SJCRH30 (cell line): ENCODE results near the gene SFRP4. TPM values are rescaled to one million over a fixed set of nuclear protein-coding genes. Genes with fewer than 3 reads are reported as not detected.
"Not testable (repeated sequence)": the region's sequence is repeated elsewhere in the genome, so short reads cannot be mapped to it uniquely, and the experiment has no call there.

Experiments
- DNase-seq, 2 experiments: peaks; one replicate each; pipeline ENCODE4 v3.0.0-alpha.2; 2015 to 2020
- H3K27ac ChIP-seq: fragments of 250-450 bp; sonication (Bioruptor Pico); 2 replicates; pipeline ENCODE4 v1.5.1; 2020; ENCODE audit warnings: mild to moderate bottlenecking, moderate library complexity
- H3K27me3 ChIP-seq: fragments of 250-450 bp; sonication (Bioruptor Pico); 2 replicates; pipeline ENCODE4 v1.5.1; 2020; ENCODE audit warnings: mild to moderate bottlenecking, moderate library complexity
- H3K36me3 ChIP-seq: fragments of 250-450 bp; sonication (Bioruptor Pico); 2 replicates; pipeline ENCODE4 v1.5.1; 2020; ENCODE audit warnings: mild to moderate bottlenecking, moderate library complexity
- H3K4me1 ChIP-seq: fragments of 250-450 bp; sonication (Bioruptor Pico); 2 replicates; pipeline ENCODE4 v1.5.1; 2020; ENCODE audit warnings: mild to moderate bottlenecking, moderate library complexity
- H3K4me3 ChIP-seq: fragments of 250-450 bp; sonication (Bioruptor Pico); 2 replicates; pipeline ENCODE4 v1.5.1; 2020; ENCODE audit warnings: mild to moderate bottlenecking, moderate library complexity
- H3K9me3 ChIP-seq: fragments of 250-450 bp; sonication (Bioruptor Pico); replicated peaks from 2 replicates; pipeline ENCODE4 v1.5.1; 2020; ENCODE audit warnings: mild to moderate bottlenecking, moderate library complexity
- total RNA-seq: library from RNA; depleted of rRNA; stranded (reverse); fragments of >200 nt; shearing (Covaris generic); gene quantifications from 2 replicates; pipeline ENCODE4 v1.2.3, GENCODE V29; 2014; rRNA removed

SFRP4 gene
- total RNA-seq, result 4.4 and 5.6 TPM in 2 replicates

GRCh38 chr7:37916673-37917660 is at the start of gene SFRP4:
SFRP4 (minus strand) TSS chr7:37916817; CDS start chr7:37916537, 280 bp downstream.
- no peaks in the 10 kb centered on the region for H3K9me3 ChIP-seq
- peak; percentile 86 to 91 for DNase-seq
- no peaks in the 10 kb centered on the region for H3K27me3 ChIP-seq
- peak within 1 kb of the TSS; percentile 77 for H3K27ac ChIP-seq
- H3K4me1 ChIP-seq, result peaks cover 20% of the 10 kb centered on the region
- H3K36me3 ChIP-seq, result no peaks in the 10 kb centered on the region
- peak within 1 kb of the TSS; percentile 66 for H3K4me3 ChIP-seq

- H3K4me3 ChIP-seq, result no peak overlapping the region
- no peak for DNase-seq
- no peaks in the 10 kb centered on the region for H3K27me3 ChIP-seq
- no peaks in the 10 kb centered on the region for H3K4me1 ChIP-seq
- H3K36me3 ChIP-seq, result no peaks in the 10 kb centered on the region
- 0 out of 2 replicates have a peak, but pooled peaks cover under 1% of the 10 kb centered on the region for H3K9me3 ChIP-seq
- H3K27ac ChIP-seq, result no peak overlapping the region
Measured at GRCh38 chr7:37964196-37964595, 47.6 kb upstream of the SFRP4 start.

GRCh38 chr7:37961251-37961650 is 44.6 kb upstream of the SFRP4 start:
- H3K36me3 ChIP-seq, result no peaks in the 10 kb centered on the region
- no peak for DNase-seq
- H3K9me3 ChIP-seq, result no peaks in the 10 kb centered on the region
- no peak overlapping the region for H3K27ac ChIP-seq
- H3K4me3 ChIP-seq, result no peak overlapping the region
- no peaks in the 10 kb centered on the region for H3K4me1 ChIP-seq
- H3K27me3 ChIP-seq, result no peaks in the 10 kb centered on the region

GRCh38 chr7:37960483-37960882 is 43.9 kb upstream of the SFRP4 start:
- H3K9me3 ChIP-seq, result no peaks in the 10 kb centered on the region
- no peaks in the 10 kb centered on the region for H3K4me1 ChIP-seq
- no peak overlapping the region for H3K4me3 ChIP-seq
- H3K27me3 ChIP-seq, result no peaks in the 10 kb centered on the region
- no peaks in the 10 kb centered on the region for H3K36me3 ChIP-seq
- no peak for DNase-seq
- H3K27ac ChIP-seq, result no peak overlapping the region

GRCh38 chr7:37957221-37957970 is 40.8 kb upstream of the SFRP4 start:
- Histone ChIP-seq H3K4me3 (no peak overlapping the region), H3K9me3 (no peaks in the 10 kb centered on the region), H3K27me3 (no peaks in the 10 kb centered on the region), H3K4me1 (no peaks in the 10 kb centered on the region), H3K36me3 (no peaks in the 10 kb centered on the region), H3K27ac (no peak overlapping the region)
- no peak for DNase-seq

GRCh38 chr7:37956791-37957190 is 40.2 kb upstream of the SFRP4 start:
- H3K4me3 ChIP-seq, result no peak overlapping the region
- DNase-seq, result no peak
- H3K27me3 ChIP-seq, result no peaks in the 10 kb centered on the region
- no peaks in the 10 kb centered on the region for H3K4me1 ChIP-seq
- no peak overlapping the region for H3K27ac ChIP-seq
- no peaks in the 10 kb centered on the region for H3K36me3 ChIP-seq
- H3K9me3 ChIP-seq, result no peaks in the 10 kb centered on the region

- not testable (repeated sequence) for H3K27ac ChIP-seq, H3K36me3 ChIP-seq, H3K27me3 ChIP-seq, H3K4me1 ChIP-seq, DNase-seq, H3K9me3 ChIP-seq, H3K4me3 ChIP-seq
Measured at GRCh38 chr7:37954217-37954616, 37.6 kb upstream of the SFRP4 start.

GRCh38 chr7:37952240-37952639 is 35.6 kb upstream of the SFRP4 start:
- Histone ChIP-seq H3K27me3 (no peaks in the 10 kb centered on the region), H3K4me3 (no peak overlapping the region), H3K27ac (no peak overlapping the region), H3K36me3 (no peaks in the 10 kb centered on the region), H3K9me3 (no peaks in the 10 kb centered on the region), H3K4me1 (no peaks in the 10 kb centered on the region)
- no peak for DNase-seq

- no peak for DNase-seq
- peaks cover 26% of the 10 kb centered on the region for H3K4me1 ChIP-seq
- H3K36me3 ChIP-seq, result no peaks in the 10 kb centered on the region
- H3K4me3 ChIP-seq, result no peak overlapping the region
- 0 out of 2 replicates have a peak, but pooled peaks cover 2% of the 10 kb centered on the region for H3K9me3 ChIP-seq
- H3K27me3 ChIP-seq, result no peaks in the 10 kb centered on the region
- no peak overlapping the region for H3K27ac ChIP-seq
Measured at GRCh38 chr7:37947941-37948210, 31.3 kb upstream of the SFRP4 start.

- Histone ChIP-seq H3K9me3 (0 out of 2 replicates have a peak, but pooled peaks cover 2% of the 10 kb centered on the region), H3K36me3 (no peaks in the 10 kb centered on the region), H3K27me3 (no peaks in the 10 kb centered on the region), H3K4me3 (no peak overlapping the region), H3K27ac (no peak overlapping the region), H3K4me1 (peaks cover 29% of the 10 kb centered on the region)
- no peak for DNase-seq
Measured at GRCh38 chr7:37947138-37947940, 30.7 kb upstream of the SFRP4 start.

GRCh38 chr7:37945336-37945735 is 28.7 kb upstream of the SFRP4 start:
- H3K27me3 ChIP-seq, result no peaks in the 10 kb centered on the region
- no peak overlapping the region for H3K4me3 ChIP-seq
- DNase-seq, result peak; percentile 31 to 47
- H3K4me1 ChIP-seq, result peaks cover 34% of the 10 kb centered on the region
- 0 out of 2 replicates have a peak, but pooled peaks cover 2% of the 10 kb centered on the region for H3K9me3 ChIP-seq
- no peaks in the 10 kb centered on the region for H3K36me3 ChIP-seq
- peak overlapping the region; percentile 90 for H3K27ac ChIP-seq

GRCh38 chr7:37944737-37945054 is 28.1 kb upstream of the SFRP4 start:
- no peak for DNase-seq
- peak overlapping the region; percentile 90 for H3K27ac ChIP-seq
- H3K4me1 ChIP-seq, result peaks cover 34% of the 10 kb centered on the region

GRCh38 chr7:37943905-37944736 is 27.5 kb upstream of the SFRP4 start:
- Histone ChIP-seq H3K9me3 (0 out of 2 replicates have a peak, but pooled peaks cover 2% of the 10 kb centered on the region), H3K4me3 (peak overlapping the region; percentile 22), H3K4me1 (peaks cover 34% of the 10 kb centered on the region), H3K36me3 (no peaks in the 10 kb centered on the region), H3K27me3 (no peaks in the 10 kb centered on the region), H3K27ac (peak overlapping the region; percentile 90)
- DNase-seq, result peak; percentile 78 to 88

More at GRCh38 chr7:37944737-37945054, 28.1 kb upstream of the SFRP4 start:
- Histone ChIP-seq H3K9me3 (0 out of 2 replicates have a peak, but pooled peaks cover 2% of the 10 kb centered on the region), H3K27me3 (no peaks in the 10 kb centered on the region), H3K36me3 (no peaks in the 10 kb centered on the region), H3K4me3 (peak overlapping the region; percentile 22)
